ENCODE results near the gene CDK16. TPM values are rescaled to one million over a fixed set of nuclear protein-coding genes. Genes with fewer than 3 reads are reported as not detected.

The CDK16 gene
- total RNA-seq, 2 experiments from 2014 or later, result 68.5 to 86.1 TPM

GRCh38 chrX:47176101-47176740 is 42.3 kb upstream of the CDK16 start:
- CTCF ChIA-PET (ENCODE audit: unreplicated experiment), result no interaction called here
- intact Hi-C loops (cut with micrococcal nuclease; ENCODE audit: unreplicated experiment), result no loop called here
- no peak overlapping the region for H3K4me2 ChIP-seq (ENCODE audit: low read length)
- no peaks in the 10 kb centered on the region for H3K4me1 ChIP-seq (ENCODE audit: insufficient read depth, low read length, poor library complexity, severe bottlenecking)
- H3K9me2 ChIP-seq (ENCODE audit: insufficient read depth, low read length), result no peaks in the 10 kb centered on the region
- peaks cover 35% of the 10 kb centered on the region for H3K36me3 ChIP-seq (ENCODE audit: insufficient read depth, low read length)
- H3K79me2 ChIP-seq (ENCODE audit: insufficient read depth, low read depth, low read length), result no peaks in the 10 kb centered on the region
- TF ChIP-seq EZH2phosphoT487 (IDR thresholded peaks at IDR 0.05; ENCODE audit: borderline replicate concordance, low read depth, low read length), result no peak
- TF ChIP-seq CTCF (conservative IDR thresholded peaks at IDR 0.05; ENCODE audit: low read length), result no peak
- H3K9me3 ChIP-seq (ENCODE audit: low read length), result no peaks in the 10 kb centered on the region
- no peak overlapping the region for H3K27ac ChIP-seq (ENCODE audit: low read depth, low read length, poor library complexity, severe bottlenecking)
- H2AFZ ChIP-seq (ENCODE audit: low read length), result no peak overlapping the region
- H4K20me1 ChIP-seq (ENCODE audit: insufficient read depth, low read length), result no peaks in the 10 kb centered on the region
- BruUV-seq (replicated peaks), result no TSS peak
- POLR2A ChIA-PET, result interaction anchor here (0.6 kb wide), 2 partner anchors 17 to 313 kb away, joined by 3 read pairs; no protein-coding TSS in a partner anchor
- no peak overlapping the region for H3K4me3 ChIP-seq (ENCODE audit: low read depth, low read length, poor library complexity, severe bottlenecking)
- no peak for DNase-seq (ENCODE audit: low spot score)

- H3K9me2 ChIP-seq (ENCODE audit: insufficient read depth, low read length), result no peaks in the 10 kb centered on the region
- H4K20me1 ChIP-seq (ENCODE audit: insufficient read depth, low read length), result no peaks in the 10 kb centered on the region
- no peak overlapping the region for H3K4me2 ChIP-seq (ENCODE audit: low read length)
- intact Hi-C loops (cut with micrococcal nuclease; ENCODE audit: unreplicated experiment), result no loop called here
- H2AFZ ChIP-seq (ENCODE audit: low read length), result no peak overlapping the region
- H3K27ac ChIP-seq (ENCODE audit: low read depth, low read length, poor library complexity, severe bottlenecking), result no peak overlapping the region
- no peaks in the 10 kb centered on the region for H3K4me1 ChIP-seq (ENCODE audit: insufficient read depth, low read length, poor library complexity, severe bottlenecking)
- BruUV-seq (replicated peaks), result no TSS peak
- CTCF ChIA-PET (ENCODE audit: unreplicated experiment), result no interaction called here
- POLR2A ChIA-PET, result interaction anchor here (0.6 kb wide), 1 partner anchor 18 kb away, joined by 3 read pairs; no protein-coding TSS in a partner anchor
- H3K9me3 ChIP-seq (ENCODE audit: low read length), result no peaks in the 10 kb centered on the region
- no peak overlapping the region for H3K4me3 ChIP-seq (ENCODE audit: low read depth, low read length, poor library complexity, severe bottlenecking)
- H3K36me3 ChIP-seq (ENCODE audit: insufficient read depth, low read length), result peaks cover 38% of the 10 kb centered on the region
- no peaks in the 10 kb centered on the region for H3K79me2 ChIP-seq (ENCODE audit: insufficient read depth, low read depth, low read length)
- no peak for DNase-seq (ENCODE audit: low spot score)
- no peak for TF ChIP-seq CTCF (conservative IDR thresholded peaks at IDR 0.05; ENCODE audit: low read length)
- no peak for TF ChIP-seq EZH2phosphoT487 (IDR thresholded peaks at IDR 0.05; ENCODE audit: borderline replicate concordance, low read depth, low read length)
These were observed 41.4 kb upstream of the CDK16 start for GRCh38 chrX:47177079-47177478.

GRCh38 chrX:47178337-47178736 is 40.1 kb upstream of the CDK16 start:
- intact Hi-C loops (cut with micrococcal nuclease; ENCODE audit: unreplicated experiment), result no loop called here
- H3K36me3 ChIP-seq (ENCODE audit: insufficient read depth, low read length), result peaks cover 39% of the 10 kb centered on the region

More at GRCh38 chrX:47178337-47178736, 40.1 kb upstream of the CDK16 start:
- no peak overlapping the region for H3K27ac ChIP-seq (ENCODE audit: low read depth, low read length, poor library complexity, severe bottlenecking)
- no peak for TF ChIP-seq EZH2phosphoT487 (IDR thresholded peaks at IDR 0.05; ENCODE audit: borderline replicate concordance, low read depth, low read length)
- TF ChIP-seq CTCF (conservative IDR thresholded peaks at IDR 0.05; ENCODE audit: low read length), result no peak
- H3K9me3 ChIP-seq (ENCODE audit: low read length), result no peaks in the 10 kb centered on the region
- ChIA-PET POLR2A (no interaction called here), CTCF (ENCODE audit: unreplicated experiment) (no interaction called here)
- H2AFZ ChIP-seq (ENCODE audit: low read length), result no peak overlapping the region
- H3K79me2 ChIP-seq (ENCODE audit: insufficient read depth, low read depth, low read length), result no peaks in the 10 kb centered on the region
- no peaks in the 10 kb centered on the region for H3K4me1 ChIP-seq (ENCODE audit: insufficient read depth, low read length, poor library complexity, severe bottlenecking)
- H4K20me1 ChIP-seq (ENCODE audit: insufficient read depth, low read length), result no peaks in the 10 kb centered on the region
- no TSS peak for BruUV-seq (replicated peaks)
- H3K4me3 ChIP-seq (ENCODE audit: low read depth, low read length, poor library complexity, severe bottlenecking), result no peak overlapping the region
- H3K4me2 ChIP-seq (ENCODE audit: low read length), result no peak overlapping the region
- DNase-seq (ENCODE audit: low spot score), result no peak
- H3K9me2 ChIP-seq (ENCODE audit: insufficient read depth, low read length), result no peaks in the 10 kb centered on the region
